HCT116 (cell line): Measurements from ENCODE around the gene DUOXA2. TPM values are rescaled to one million over a fixed set of nuclear protein-coding genes. Genes with fewer than 3 reads are reported as not detected.

Source experiments
- ATAC-seq: fragments of 200-7000 bp; cut with Tn5 transposase; 2 replicates; pipeline ENCODE4 v1.9.1; 2020; ENCODE audit warnings: mild to moderate bottlenecking, moderate library complexity
- BruUV-seq: library from RNA; stranded (reverse); fragments of 400-500 nt; replicated peaks from 2 replicates; lab custom pipeline; 2021; lab: Mats Ljungman, UMichigan
- CTCF ChIA-PET: fragments of 300-600 bp; sonication (Branson Sonifier 250); formaldehyde crosslinking; loops from one replicate; lab custom pipeline; 2021; ENCODE audit warnings: antibody characterized with exemption; lab: Charles Lee
- POLR2A ChIA-PET: fragments of 300-600, 350-600 bp; sonication (Branson Sonifier 250); formaldehyde crosslinking; loops from one replicate; lab custom pipeline; 2021; ENCODE audit warnings: antibody characterized with exemption; lab: Charles Lee
- RAD21 ChIA-PET, 2 experiments: fragments of 300-600 bp; sonication (Branson Sonifier 250); formaldehyde crosslinking; loops; one replicate each; lab custom pipeline; 2023; ENCODE audit warnings: low total read pairs in 2 of 2; ENCODE audit not compliant: uncharacterized antibody in 2 of 2, unreplicated experiment in 2 of 2, low non-redundant PET in 1 of 2; lab: Charles Lee
- DNase-seq: peaks from one replicate; pipeline ENCODE4 v3.0.0-alpha.2; 2010; ENCODE audit warnings: low read depth, low spot score
- H2AFZ ChIP-seq: fragments of 200-600 bp; shearing (Covaris generic), sonication (generic); 2 replicates; pipeline ENCODE4 v1.6.1; 2017; ENCODE audit warnings: low read depth, mixed run types, mixed read lengths, antibody characterized with exemption, low read length; ENCODE audit not compliant: poor library complexity, severe bottlenecking
- H3K27ac ChIP-seq: 2 replicates; pipeline ENCODE4 v1.5.1; 2012; ENCODE audit warnings: low read depth, low read length
- H3K27me3 ChIP-seq: fragments of 200-600 bp; sonication (generic); 2 replicates; pipeline ENCODE4 v1.6.1; 2016; ENCODE audit warnings: mixed run types, low read length, mixed read lengths; ENCODE audit not compliant: insufficient read depth
- H3K36me3 ChIP-seq, 2 experiments: fragments of 200-500 bp in 1 of 2; fragments of 200-600 bp in 1 of 2; sonication (Bioruptor generic) in 1 of 2; sonication (generic) in 1 of 2; 2 replicates each; pipeline versions ENCODE4 v1.5.1 to v1.6.1; 2014 to 2016; ENCODE audit warnings: low read length in 2 of 2, inconsistent platforms in 1 of 2, mixed read lengths in 1 of 2, mixed run types in 1 of 2; ENCODE audit not compliant: insufficient read depth in 2 of 2, control insufficient read depth in 1 of 2
- H3K4me1 ChIP-seq, 2 experiments: fragments of 200-600 bp in 1 of 2; sonication (generic) in 1 of 2; 2 replicates each; pipeline versions ENCODE4 v1.5.1 to v1.6.1; 2012 to 2017; ENCODE audit warnings: low read length in 2 of 2, inconsistent platforms in 1 of 2, mild to moderate bottlenecking in 1 of 2, mixed read lengths in 1 of 2, mixed run types in 1 of 2, moderate library complexity in 1 of 2; ENCODE audit not compliant: insufficient read depth in 2 of 2, control insufficient read depth in 1 of 2
- H3K4me2 ChIP-seq: fragments of 200-600 bp; sonication (generic); 2 replicates; pipeline ENCODE4 v1.6.1; 2017; ENCODE audit warnings: mixed run types, low read length, mixed read lengths
- H3K4me3 ChIP-seq, 2 experiments: fragments of 200-600 bp in 1 of 2; sonication (generic) in 1 of 2; replicated peaks in 1 of 2; 2 replicates each; pipeline ENCODE4 v1.5.1; 2011 to 2016; ENCODE audit warnings: low read length in 2 of 2, control low read depth in 1 of 2, low read depth in 1 of 2, mild to moderate bottlenecking in 1 of 2, mixed read lengths in 1 of 2, mixed run types in 1 of 2
- H3K79me2 ChIP-seq: fragments of 200-600 bp; sonication (generic); 2 replicates; pipeline ENCODE4 v1.6.1; 2017; ENCODE audit warnings: mild to moderate bottlenecking, mixed run types, low read length, moderate library complexity, mixed read lengths; ENCODE audit not compliant: insufficient read depth
- H3K9ac ChIP-seq: fragments of 200-600 bp; sonication (generic); 2 replicates; pipeline ENCODE4 v1.6.1; 2016; ENCODE audit warnings: low read length, mixed read lengths
- H3K9me2 ChIP-seq: fragments of 200-600 bp; sonication (generic), shearing (Covaris generic); 2 replicates; pipeline ENCODE4 v1.6.1; 2017; ENCODE audit warnings: mixed run types, mild to moderate bottlenecking, moderate library complexity; ENCODE audit not compliant: insufficient read depth
- H3K9me3 ChIP-seq, 2 experiments: fragments of 200-500 bp in 1 of 2; fragments of 200-600 bp in 1 of 2; sonication (Bioruptor generic) in 1 of 2; sonication (generic) in 1 of 2; 2 replicates each; pipeline ENCODE4 v1.6.1; 2014 to 2017; ENCODE audit warnings: low read length in 2 of 2, mixed read lengths in 2 of 2, inconsistent platforms in 1 of 2, low read depth in 1 of 2, mild to moderate bottlenecking in 1 of 2, mixed run types in 1 of 2, moderate library complexity in 1 of 2; ENCODE audit not compliant: control insufficient read depth in 1 of 2, insufficient read depth in 1 of 2
- H4K20me1 ChIP-seq: fragments of 200-600 bp; sonication (generic), shearing (Covaris generic); 2 replicates; pipeline ENCODE4 v1.6.1; 2017; ENCODE audit warnings: mixed run types, mild to moderate bottlenecking, moderate library complexity; ENCODE audit not compliant: insufficient read depth
- ATF3 ChIP-seq: IDR thresholded peaks from 2 replicates; pipeline ENCODE4 v1.6.1; 2012
- CTCF ChIP-seq, 3 experiments: fragments of 200-600 bp in 1 of 3; sonication (generic) in 1 of 3; IDR thresholded peaks in 2 of 3; conservative IDR thresholded peaks in 1 of 3; 2 replicates each; pipeline ENCODE4 v1.5.1; 2012 to 2017; ENCODE audit warnings: low read depth in 2 of 3, low read length in 2 of 3, antibody characterized with exemption in 1 of 3, borderline replicate concordance in 1 of 3, control low read depth in 1 of 3, mild to moderate bottlenecking in 1 of 3, mixed read lengths in 1 of 3, mixed run types in 1 of 3, moderate library complexity in 1 of 3; ENCODE audit not compliant: insufficient read depth in 1 of 3
- EZH2 ChIP-seq: fragments of 200-600 bp; sonication (generic); IDR thresholded peaks from 2 replicates; pipeline ENCODE4 v1.6.1; 2017; ENCODE audit warnings: antibody characterized with exemption, mixed run types
- JUND ChIP-seq: IDR thresholded peaks from 2 replicates; pipeline ENCODE4 v1.6.1; 2012
- MAX ChIP-seq: IDR thresholded peaks from 2 replicates; pipeline ENCODE4 v1.6.1; 2012
- POLR2AphosphoS5 ChIP-seq: IDR thresholded peaks from 2 replicates; pipeline ENCODE4 v1.6.1; 2011; ENCODE audit warnings: mild to moderate bottlenecking, low read depth, low read length, moderate library complexity
- TCF7L2 ChIP-seq: IDR thresholded peaks from 2 replicates; pipeline ENCODE4 v1.7.0; 2011; ENCODE audit warnings: borderline replicate concordance, inconsistent platforms; ENCODE audit not compliant: insufficient read depth, insufficient read length; ENCODE audit errors: extremely low read depth
- YY1 ChIP-seq: IDR thresholded peaks from 2 replicates; pipeline ENCODE4 v1.6.1; 2011; ENCODE audit warnings: low read length, low read depth, moderate library complexity, mild to moderate bottlenecking; ENCODE audit not compliant: insufficient replicate concordance; ENCODE audit errors: extremely low read depth
- ZFX ChIP-seq: fragments of 450-650 bp; IDR thresholded peaks from 2 replicates; pipeline ENCODE4 v1.6.1; 2017
- intact Hi-C: fragments of 100-400 bp; cut with micrococcal nuclease; formaldehyde crosslinking; loops from 2 replicates; pipeline ENCODE4 v1.10.0; 2022
- total RNA-seq: library from RNA; stranded (reverse); gene quantifications from one replicate; pipeline ENCODE4 v1.2.1, GENCODE V29; 2021; ENCODE audit not compliant: unreplicated experiment

DUOXA2 gene
- total RNA-seq, 1 experiment from 2014 or later: not detected

DNA sequence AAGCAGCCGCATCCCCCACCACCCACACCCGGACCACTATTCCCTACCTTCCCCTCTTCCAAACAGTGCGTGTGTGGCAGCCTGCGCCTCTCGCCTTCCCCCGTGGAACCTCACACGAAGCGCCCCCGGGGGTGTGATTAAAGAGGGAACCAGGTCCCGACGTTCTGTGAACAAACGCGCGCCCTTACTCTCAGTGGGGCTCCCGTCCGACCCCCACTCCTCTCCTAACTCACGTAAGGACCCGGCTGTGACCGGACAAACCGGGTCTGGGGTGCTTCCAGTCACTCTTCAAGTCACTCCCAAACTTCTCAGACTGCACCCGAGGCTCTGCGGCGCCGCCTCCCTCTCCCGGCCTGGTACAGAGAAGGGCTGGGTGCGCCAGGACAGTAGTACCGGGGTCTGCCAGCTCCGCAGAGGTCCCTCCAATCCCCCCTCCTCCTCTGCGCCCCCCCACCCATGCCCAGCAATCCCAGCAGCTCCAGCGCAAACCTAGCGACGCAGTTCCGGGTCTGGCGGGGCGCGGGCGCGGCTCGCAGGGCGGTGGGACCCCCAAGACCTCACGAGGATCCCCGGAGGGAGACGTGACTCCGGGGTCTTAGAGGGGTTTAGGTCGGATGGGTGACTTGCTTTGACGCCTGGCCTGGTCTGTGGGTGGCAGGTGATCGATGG is 15.0 kb downstream of the DUOXA2 start:
- ChIA-PET CTCF (interaction anchor here (6.0 kb wide), 1 partner anchor 11 kb away, joined by 40 read pairs; no protein-coding TSS in a partner anchor), RAD21 (no interaction called here)
- peak overlapping the region; percentile 34 for H2AFZ ChIP-seq

GRCh38 chr15:45129651-45130129 is 15.6 kb downstream of the DUOXA2 start, which contains the start of the genes DUOX1 and DUOXA1:
DUOX1 (plus strand) TSS chr15:45129994; CDS start chr15:45131967, 1,973 bp downstream.
DUOXA1 (minus strand) TSS chr15:45129879; CDS start chr15:45123014, 6,865 bp downstream.
- peak within 1 kb of the TSS; percentile 87 for H3K4me2 ChIP-seq
- RAD21 ChIA-PET: no interaction called here

More for the DNA sequence above, 15.0 kb downstream of the DUOXA2 start:
- no peaks in the 10 kb centered on the region for H3K27me3 ChIP-seq
- H3K4me2 ChIP-seq: peak overlapping the region; percentile 87
- peaks cover 7 to 12% of the 10 kb centered on the region in 2 experiments; a peak in 3 of 4 replicates for H3K4me1 ChIP-seq
- POLR2A ChIA-PET: interaction anchor here (2.8 kb wide), 1 partner anchor 34 kb away, joined by 5 read pairs; no protein-coding TSS in a partner anchor
- no peaks in the 10 kb centered on the region for H3K36me3 ChIP-seq
- no peak overlapping the region for H3K27ac ChIP-seq
- no peak for ATAC-seq
- peak overlapping the region; percentile 67 to 68 for H3K4me3 ChIP-seq
- peak overlapping the region; percentile 62 for H3K9ac ChIP-seq
- no peaks in the 10 kb centered on the region for H3K9me3 ChIP-seq
- H3K79me2 ChIP-seq: no peaks in the 10 kb centered on the region
- intact Hi-C loops: loop anchor here (10.0 kb wide), 1 partner anchor 164 kb away; no protein-coding TSS in a partner anchor
- no peaks in the 10 kb centered on the region for H4K20me1 ChIP-seq
- no TSS peak for BruUV-seq
- no peaks in the 10 kb centered on the region for H3K9me2 ChIP-seq
- TF ChIP-seq JUND (no peak), TCF7L2 (no peak)
- no peak for DNase-seq

More at GRCh38 chr15:45129651-45130129, 15.6 kb downstream of the DUOXA2 start, which contains the start of the genes DUOX1 and DUOXA1:
- Histone ChIP-seq H3K9ac (peak within 1 kb of the TSS; percentile 62), H3K27me3 (no peaks in the 10 kb centered on the region), H3K36me3 (no peaks in the 10 kb centered on the region), H3K9me3 (no peaks in the 10 kb centered on the region), H3K27ac (peak within 1 kb of the TSS; percentile 40; the same call in 1 of the 2 replicates), H3K4me1 (peaks cover 7 to 12% of the 10 kb centered on the region in 2 experiments; a peak in 3 of 4 replicates), H4K20me1 (no peaks in the 10 kb centered on the region), H3K9me2 (no peaks in the 10 kb centered on the region), H3K4me3 (peak within 1 kb of the TSS; percentile 67 to 68), H3K79me2 (no peaks in the 10 kb centered on the region), H2AFZ (peak within 1 kb of the TSS; percentile 34)
- POLR2A ChIA-PET: interaction anchor here (0.7 to 2.8 kb wide), 2 partner anchors 12 to 33 kb away, joined by 3 to 5 read pairs; no protein-coding TSS in a partner anchor
- ATAC-seq (peak; percentile 95), DNase-seq (peak; percentile 16)
- BruUV-seq: no TSS peak
- TF ChIP-seq YY1: peak; percentile 20
- no peak for TF ChIP-seq ATF3
- peak; percentile 57 for TF ChIP-seq ZFX
- TF ChIP-seq CTCF (IDR thresholded peaks at IDR 0.05 in 2 of 3, conservative IDR thresholded peaks at IDR 0.05 in 1 of 3; ENCODE audit: borderline replicate concordance in 1 of 3, insufficient read depth in 1 of 3, low read depth in 2 of 3, low read length in 2 of 3): no peak
- no peak for TF ChIP-seq EZH2
- peak; percentile 79 for TF ChIP-seq POLR2AphosphoS5
- TF ChIP-seq MAX: peak; percentile 52; the same call in 1 of the 2 replicates
- CTCF ChIA-PET: interaction anchor here (0.9 to 6.0 kb wide), 3 partner anchors 8 to 33 kb away, joined by 3 to 40 read pairs (median 4); no protein-coding TSS in a partner anchor
- intact Hi-C loops: loop anchor here (10.0 kb wide), 1 partner anchor 165 kb away; no protein-coding TSS in a partner anchor
